H1 (cell line): Measurements from ENCODE around the gene PARP16. TPM values are rescaled to one million over a fixed set of nuclear protein-coding genes. Genes with fewer than 3 reads are reported as not detected.

Source experiments
- CTCF ChIA-PET: fragments of 300-600 bp; sonication (Branson Sonifier 250); formaldehyde crosslinking; loops from one replicate; lab custom pipeline; 2021; ENCODE audit not compliant: partially characterized antibody; lab: Charles Lee
- POLR2A ChIA-PET: fragments of 300-600 bp; sonication (Branson Sonifier 250); formaldehyde crosslinking; loops from one replicate; lab custom pipeline; 2021; ENCODE audit warnings: inconsistent platforms; ENCODE audit not compliant: partially characterized antibody; lab: Charles Lee
- DNase-seq, 2 experiments: peaks; one replicate each; pipeline versions ENCODE4 v3.0.0 to v3.0.0-alpha.2; 2010 to 2022; ENCODE audit warnings: low spot score in 2 of 2, low read depth in 1 of 2, mixed read lengths in 1 of 2
- FAIRE-seq: peaks from 2 replicates; lab custom pipeline; 2011; peaks lifted over from hg19 to GRCh38; lab: Jason Lieb, UNC
- H2AFZ ChIP-seq: 2 replicates; pipeline ENCODE4 v1.8.1; 2012; ENCODE audit warnings: low read length, inconsistent platforms
- H2AK5ac ChIP-seq: 2 replicates; pipeline ENCODE4 v1.6.1; 2013; ENCODE audit warnings: low read depth, low read length
- H2BK120ac ChIP-seq: replicated peaks from 2 replicates; pipeline ENCODE3; 2013; ENCODE audit warnings: low read depth, low read length, inconsistent platforms
- H2BK12ac ChIP-seq: 2 replicates; pipeline ENCODE4 v1.6.1; 2013; ENCODE audit warnings: low read depth, low read length
- H2BK15ac ChIP-seq: 2 replicates; pipeline ENCODE4 v1.6.1; 2013; ENCODE audit warnings: low read length
- H2BK20ac ChIP-seq: 2 replicates; pipeline ENCODE4 v1.6.1; 2013; ENCODE audit warnings: low read length
- H2BK5ac ChIP-seq: 2 replicates; pipeline ENCODE4 v1.6.1; 2013; ENCODE audit warnings: low read depth, low read length
- H3K14ac ChIP-seq: 2 replicates; pipeline ENCODE4 v1.6.1; 2013; ENCODE audit warnings: inconsistent platforms; ENCODE audit not compliant: insufficient read length
- H3K18ac ChIP-seq: 2 replicates; pipeline ENCODE4 v1.6.1; 2013; ENCODE audit warnings: low read length; ENCODE audit errors: extremely low read depth
- H3K23ac ChIP-seq: 2 replicates; pipeline ENCODE4 v1.6.1; 2013; ENCODE audit warnings: inconsistent platforms; ENCODE audit not compliant: insufficient read length
- H3K23me2 ChIP-seq: 2 replicates; pipeline ENCODE4 v1.6.1; 2013; ENCODE audit warnings: low read depth, low read length
- H3K27ac ChIP-seq: 2 replicates; pipeline ENCODE4 v1.6.1; 2011; ENCODE audit warnings: low read depth, low read length, inconsistent platforms
- H3K27me3 ChIP-seq, 4 experiments: replicated peaks in 1 of 4; 1 replicate in 1 of 4; 2 replicates in 3 of 4; pipeline versions ENCODE4 v1.6.1 to v1.8.1; 2011 to 2013; ENCODE audit warnings: low read length in 3 of 4, mild to moderate bottlenecking in 3 of 4, inconsistent platforms in 2 of 4, mixed read lengths in 2 of 4, moderate library complexity in 1 of 4; ENCODE audit not compliant: control insufficient read depth in 3 of 4, insufficient read depth in 3 of 4; ENCODE audit errors: extremely low read depth in 1 of 4
- H3K36me3 ChIP-seq, 4 experiments: 2 replicates each; pipeline versions ENCODE4 v1.6.1 to v1.8.1; 2011 to 2013; ENCODE audit warnings: mild to moderate bottlenecking in 4 of 4, low read length in 3 of 4, moderate library complexity in 2 of 4, control low read depth in 1 of 4, inconsistent platforms in 1 of 4; ENCODE audit not compliant: insufficient read depth in 4 of 4, control insufficient read depth in 2 of 4
- H3K4ac ChIP-seq: replicated peaks from 2 replicates; pipeline ENCODE3; 2013; ENCODE audit warnings: low read length, low read depth, mixed read lengths, inconsistent platforms; ENCODE audit not compliant: insufficient read length
- H3K4me1 ChIP-seq, 4 experiments: replicated peaks in 1 of 4; 1 replicate in 1 of 4; 2 replicates in 3 of 4; pipeline versions ENCODE4 v1.6.1 to v1.8.1; 2011 to 2013; ENCODE audit warnings: low read length in 3 of 4, inconsistent platforms in 2 of 4, mixed read lengths in 1 of 4; ENCODE audit not compliant: insufficient read depth in 4 of 4, control insufficient read depth in 3 of 4
- H3K4me2 ChIP-seq, 2 experiments: 2 replicates each; pipeline versions ENCODE4 v1.6.1 to v1.8.1; 2011 to 2013; ENCODE audit warnings: low read depth in 2 of 2, low read length in 2 of 2, control low read depth in 1 of 2, inconsistent platforms in 1 of 2, mild to moderate bottlenecking in 1 of 2; ENCODE audit not compliant: insufficient read depth in 1 of 2
- H3K4me3 ChIP-seq, 4 experiments: fragments of 200-600, 300-600 bp in 1 of 4; sonication (generic), shearing (Covaris generic), sonication (Bioruptor Twin) in 1 of 4; 2 replicates each; pipeline versions ENCODE4 v1.5.1 to v1.8.1; 2011 to 2016; ENCODE audit warnings: low read length in 4 of 4, low read depth in 3 of 4, control low read depth in 2 of 4, inconsistent platforms in 2 of 4, mild to moderate bottlenecking in 2 of 4, mixed read lengths in 1 of 4, moderate library complexity in 1 of 4; ENCODE audit not compliant: insufficient read depth in 2 of 4; ENCODE audit errors: extremely low read depth in 1 of 4
- H3K56ac ChIP-seq: replicated peaks from 2 replicates; pipeline ENCODE3; 2013; ENCODE audit warnings: low read depth, mild to moderate bottlenecking, mixed read lengths, low read length, inconsistent platforms; ENCODE audit not compliant: insufficient read length
- H3K79me1 ChIP-seq: 2 replicates; pipeline ENCODE4 v1.6.1; 2013; ENCODE audit warnings: low read depth, low read length, control low read depth
- H3K79me2 ChIP-seq, 2 experiments: 2 replicates each; pipeline versions ENCODE4 v1.6.1 to v1.8.1; 2012 to 2013; ENCODE audit warnings: low read length in 2 of 2, mild to moderate bottlenecking in 2 of 2, inconsistent platforms in 1 of 2; ENCODE audit not compliant: insufficient read depth in 2 of 2, control insufficient read depth in 1 of 2
- H3K9ac ChIP-seq, 4 experiments: replicated peaks in 1 of 4; 1 replicate in 1 of 4; 2 replicates in 3 of 4; pipeline versions ENCODE4 v1.6.1 to v1.8.1; 2011 to 2013; ENCODE audit warnings: low read depth in 3 of 4, low read length in 3 of 4, control low read depth in 2 of 4, mild to moderate bottlenecking in 2 of 4, moderate library complexity in 2 of 4, inconsistent platforms in 1 of 4; ENCODE audit errors: extremely low read depth in 1 of 4
- H3K9me3 ChIP-seq, 2 experiments: 2 replicates each; pipeline versions ENCODE4 v1.6.1 to v1.8.1; 2012 to 2013; ENCODE audit warnings: mild to moderate bottlenecking in 2 of 2, moderate library complexity in 2 of 2, control low read depth in 1 of 2, inconsistent platforms in 1 of 2, low read depth in 1 of 2, low read length in 1 of 2, mixed read lengths in 1 of 2; ENCODE audit not compliant: insufficient read depth in 2 of 2
- H4K20me1 ChIP-seq, 2 experiments: replicated peaks in 1 of 2; 2 replicates each; pipeline versions ENCODE3 to v1.8.1; 2011 to 2013; ENCODE audit warnings: inconsistent platforms in 2 of 2, low read length in 2 of 2, mild to moderate bottlenecking in 1 of 2; ENCODE audit not compliant: insufficient read depth in 2 of 2, control insufficient read depth in 1 of 2
- H4K5ac ChIP-seq: 2 replicates; pipeline ENCODE4 v1.6.1; 2013; ENCODE audit warnings: low read length, low read depth, mixed read lengths, inconsistent platforms; ENCODE audit not compliant: insufficient read length
- H4K8ac ChIP-seq: 2 replicates; pipeline ENCODE4 v1.8.0; 2013; ENCODE audit warnings: mild to moderate bottlenecking, moderate library complexity, low read length, inconsistent platforms; ENCODE audit not compliant: insufficient read depth; ENCODE audit errors: extremely low read depth
- H4K91ac ChIP-seq: replicated peaks from 2 replicates; pipeline ENCODE3; 2013; ENCODE audit warnings: low read length, mixed read lengths, inconsistent platforms; ENCODE audit not compliant: insufficient read length
- BCL11A ChIP-seq, 2 experiments: IDR thresholded peaks; one replicate each; pipeline ENCODE4 v1.6.1; 2011; ENCODE audit warnings: low read depth in 2 of 2, low read length in 2 of 2, mild to moderate bottlenecking in 2 of 2
- CBX8 ChIP-seq: fragments of 300-800, 300-1000 bp; sonication (generic); IDR thresholded peaks from 2 replicates; pipeline ENCODE4 v1.7.1; 2016; ENCODE audit warnings: low read depth, low read length, borderline replicate concordance
- EGR1 ChIP-seq: IDR thresholded peaks from 2 replicates; pipeline ENCODE4 v1.6.1; 2011; ENCODE audit warnings: low read depth, low read length, borderline replicate concordance
- HDAC6 ChIP-seq: IDR thresholded peaks from one replicate; pipeline ENCODE4 v1.7.1; 2012; ENCODE audit warnings: low read depth, mild to moderate bottlenecking, inconsistent platforms, low read length, moderate library complexity
- JUND ChIP-seq: IDR thresholded peaks from 2 replicates; pipeline ENCODE4 v1.6.1; 2011; ENCODE audit warnings: mild to moderate bottlenecking, improper control_type of control experiment, low read length
- KDM5A ChIP-seq: fragments of 200-600 bp; IDR thresholded peaks from 2 replicates; pipeline ENCODE4 v1.7.1; 2012; ENCODE audit warnings: mild to moderate bottlenecking, low read length, inconsistent platforms, mixed read lengths
- POLR2AphosphoS5 ChIP-seq: IDR thresholded peaks from 2 replicates; pipeline ENCODE4 v1.6.1; 2011; ENCODE audit warnings: low read depth, low read length
- RBBP5 ChIP-seq: IDR thresholded peaks from 2 replicates; pipeline ENCODE4 v1.7.1; 2012; ENCODE audit warnings: low read depth, mild to moderate bottlenecking, inconsistent platforms, low read length, moderate library complexity, borderline replicate concordance
- SIN3A ChIP-seq, 2 experiments: IDR thresholded peaks in 1 of 2; conservative IDR thresholded peaks in 1 of 2; 2 replicates each; pipeline ENCODE4 v1.6.1; 2011 to 2012; ENCODE audit warnings: low read length in 2 of 2, improper control_type of control experiment in 1 of 2, low read depth in 1 of 2, mild to moderate bottlenecking in 1 of 2
- TAF7 ChIP-seq: optimal IDR thresholded peaks from 2 replicates; pipeline ENCODE3; 2011; ENCODE audit warnings: low read depth, mild to moderate bottlenecking, inconsistent platforms, low read length, moderate library complexity, borderline replicate concordance
- TBP ChIP-seq: IDR thresholded peaks from 2 replicates; pipeline ENCODE4 v1.6.1; 2011; ENCODE audit warnings: low read depth, low read length, improper control_type of control experiment
- TCF12 ChIP-seq: IDR thresholded peaks from 2 replicates; pipeline ENCODE4 v1.6.1; 2011; ENCODE audit warnings: low read depth, mild to moderate bottlenecking, low read length
- USF2 ChIP-seq: IDR thresholded peaks from 2 replicates; pipeline ENCODE4 v1.6.1; 2011; ENCODE audit warnings: low read length, improper control_type of control experiment
- WGBS, 2 experiments: shearing (Covaris generic) in 1 of 2; methylation state at CpG; one replicate each; pipeline versions ENCODE4 v1.1.6 to v1.1.7; 2013 to 2015; ENCODE audit warnings: low lambda C conversion rate in 2 of 2, mixed read lengths in 2 of 2, inconsistent platforms in 1 of 2, low coverage in 1 of 2, missing lambda C conversion rate in 1 of 2; ENCODE audit not compliant: insufficient replicate concordance in 2 of 2, insufficient coverage in 1 of 2, insufficient read length in 1 of 2; ENCODE audit errors: extremely low coverage in 1 of 2, missing lambda C conversion rate in 1 of 2; 5-methylcytosine and 5-hydroxymethylcytosine counted together
- polyA plus RNA-seq, 7 experiments: library from polyadenylated mRNA; depleted of rRNA in 3 of 7; stranded (reverse) in 5 of 7; unstranded in 2 of 7; fragments of >200 nt in 5 of 7; fragments of 200-250 nt in 2 of 7; gene quantifications; 1 replicate in 5 of 7; 2 replicates in 1 of 7; 4 replicates in 1 of 7; pipeline versions ENCODE4 v1.2.1 to v1.2.3, GENCODE V29; 2011 to 2013; ENCODE audit warnings: missing spikeins in 2 of 7, mixed read lengths in 2 of 7
- total RNA-seq: library from RNA; stranded (reverse); fragmentation: NEBNext Ultra II Directional; extraction: Animal tissue kit (Norgen Biotek cat#: 25700); gene quantifications from 2 replicates; pipeline ENCODE4 v1.2.1, GENCODE V29; 2021

Gene PARP16
- total and polyA plus RNA-seq, 2 of the 8 experiments (the other 6 are each of a cell fraction or from before 2014, with no cell fraction given) = 3.7 to 5.0 TPM

- 89% methylated on average over 11 of the region's 11 CpGs; no CpG with 5 or more reads in 1 of the 2 experiments for WGBS, 2 experiments
- Histone ChIP-seq H3K79me1 (no peaks in the 10 kb centered on the region), H3K56ac (no peak overlapping the region), H3K23me2 (no peaks in the 10 kb centered on the region), H2BK120ac (no peak overlapping the region), H3K23ac (no peak overlapping the region), H4K8ac (no peak overlapping the region), H2BK20ac (no peak overlapping the region), H2BK5ac (no peak overlapping the region), H3K14ac (no peak overlapping the region), H3K18ac (no peak overlapping the region), H3K27ac (no peak overlapping the region), H4K20me1 (no peaks in the 10 kb centered on the region), H4K5ac (no peak overlapping the region), H3K9me3 (no peaks in the 10 kb centered on the region), H3K4me1 (peaks cover 0 to 3% (median 0%) of the 10 kb centered on the region in 4 experiments; a peak in 2 of 7 replicates), H2AK5ac (no peak overlapping the region), H3K4me3 (no peak overlapping the region), H3K27me3 (no peaks in the 10 kb centered on the region), H2BK12ac (no peak overlapping the region), H3K9ac (no peak overlapping the region), H2BK15ac (no peak overlapping the region), H2AFZ (no peak overlapping the region), H3K79me2 (no peaks in the 10 kb centered on the region), H3K36me3 (no peaks in the 10 kb centered on the region), H3K4me2 (no peak overlapping the region), H4K91ac (no peak overlapping the region), H3K4ac (no peak overlapping the region)
- CTCF ChIA-PET = interaction anchor here (1.2 to 16.2 kb wide), 5 partner anchors 8 to 87 kb away, joined by 4 to 547 read pairs (median 10); partner anchors contain the start of gene RNU5B-1
- FAIRE-seq (no peak), DNase-seq (no peak)
- POLR2A ChIA-PET = interaction anchor here (1.0 to 14.3 kb wide), 6 partner anchors 8 to 60 kb away, joined by 3 to 138 read pairs (median 4); partner anchors contain the start of genes RNU5A-1 and RNU5B-1
- TF ChIP-seq EGR1 (no peak), HDAC6 (no peak), JUND (no peak), USF2 (no peak), CBX8 (no peak), POLR2AphosphoS5 (no peak), TBP (no peak), TAF7 (no peak), RBBP5 (no peak), BCL11A (IDR thresholded peaks at IDR 0.05; ENCODE audit: low read depth in 2 of 2, low read length in 2 of 2) (no peak), TCF12 (no peak), SIN3A (conservative IDR thresholded peaks at IDR 0.05 in 1 of 2, IDR thresholded peaks at IDR 0.05 in 1 of 2; ENCODE audit: low read depth in 1 of 2, low read length in 2 of 2) (no peak), KDM5A (no peak)
Measured at GRCh38 chr15:65312400-65312916, 25.8 kb upstream of the PARP16 start.
